Stomach (tissue), 4 donors: ENCODE data around the gene MUC21.
"Not testable (repeated sequence)": the region's sequence is repeated elsewhere in the genome, so short reads cannot be mapped to it uniquely, and the experiment has no call there.

Experiments
- POLR2A ChIP-seq, 4 donors: fragments of 450-650 bp; IDR thresholded peaks; one replicate each; pipeline ENCODE4 v1.6.1; 2016; ENCODE audit warnings: antibody characterized with exemption in 4 of 4, control low read depth in 2 of 4, mild to moderate bottlenecking in 1 of 4, moderate library complexity in 1 of 4
- TF ChIP-seq, protein P1 (sequence below), 7 experiments: fragments of 450-650 bp in 4 of 7; fragments of 200-600 bp in 3 of 7; sonication (generic) in 3 of 7; IDR thresholded peaks; one replicate each; pipeline ENCODE4 v1.5.1; 2016 to 2019; ENCODE audit warnings: antibody characterized with exemption in 7 of 7, control low read depth in 2 of 7, mild to moderate bottlenecking in 1 of 7

DNA sequence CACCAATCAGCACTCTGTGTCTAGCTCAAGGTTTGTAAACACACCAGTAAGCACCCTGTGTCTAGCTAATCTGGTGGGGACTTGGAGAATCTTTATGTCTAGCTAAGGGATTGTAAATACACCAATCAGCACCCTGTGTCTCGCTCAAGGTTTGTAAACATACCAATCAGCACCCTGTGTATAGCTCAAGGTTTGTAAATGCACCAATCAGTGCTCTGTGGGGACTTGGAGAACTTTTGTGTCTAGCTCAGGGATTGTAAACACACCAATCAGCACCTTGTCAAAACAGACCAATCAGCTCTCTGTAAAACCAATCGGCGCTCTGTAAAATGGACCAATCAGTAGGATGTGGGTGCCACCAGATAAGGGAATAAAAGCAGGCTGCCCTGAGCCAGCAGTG is 33.9 kb downstream of the MUC21 start:
- TF ChIP-seq, protein P1, sequence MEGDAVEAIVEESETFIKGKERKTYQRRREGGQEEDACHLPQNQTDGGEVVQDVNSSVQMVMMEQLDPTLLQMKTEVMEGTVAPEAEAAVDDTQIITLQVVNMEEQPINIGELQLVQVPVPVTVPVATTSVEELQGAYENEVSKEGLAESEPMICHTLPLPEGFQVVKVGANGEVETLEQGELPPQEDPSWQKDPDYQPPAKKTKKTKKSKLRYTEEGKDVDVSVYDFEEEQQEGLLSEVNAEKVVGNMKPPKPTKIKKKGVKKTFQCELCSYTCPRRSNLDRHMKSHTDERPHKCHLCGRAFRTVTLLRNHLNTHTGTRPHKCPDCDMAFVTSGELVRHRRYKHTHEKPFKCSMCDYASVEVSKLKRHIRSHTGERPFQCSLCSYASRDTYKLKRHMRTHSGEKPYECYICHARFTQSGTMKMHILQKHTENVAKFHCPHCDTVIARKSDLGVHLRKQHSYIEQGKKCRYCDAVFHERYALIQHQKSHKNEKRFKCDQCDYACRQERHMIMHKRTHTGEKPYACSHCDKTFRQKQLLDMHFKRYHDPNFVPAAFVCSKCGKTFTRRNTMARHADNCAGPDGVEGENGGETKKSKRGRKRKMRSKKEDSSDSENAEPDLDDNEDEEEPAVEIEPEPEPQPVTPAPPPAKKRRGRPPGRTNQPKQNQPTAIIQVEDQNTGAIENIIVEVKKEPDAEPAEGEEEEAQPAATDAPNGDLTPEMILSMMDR (IDR thresholded peaks at IDR 0.05), result not testable (repeated sequence)
- not testable (repeated sequence) for TF ChIP-seq POLR2A (IDR thresholded peaks at IDR 0.05)
